ENCODE measurements around the gene ST3GAL3.

DNA sequence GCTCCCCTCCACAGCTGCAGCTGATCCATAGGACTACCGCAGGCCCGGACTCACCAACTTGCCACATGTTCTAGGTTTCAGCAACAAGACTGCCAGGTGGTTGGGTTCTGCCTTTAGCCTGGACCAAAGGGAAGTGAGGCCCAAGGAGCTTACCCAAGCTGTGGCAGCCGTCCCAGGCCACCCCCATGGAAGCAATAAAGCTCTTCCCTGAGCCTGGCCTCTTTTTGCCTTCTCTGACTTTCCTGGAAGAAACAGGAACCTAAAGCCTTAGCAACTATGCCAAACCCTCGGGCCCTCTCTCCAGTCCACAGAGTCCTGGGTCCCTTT is 223.6 kb downstream of the ST3GAL3 start:
- TF ChIP-seq SMC3 (IDR thresholded peaks at IDR 0.05; ENCODE audit: low read depth, low read length) (no peak), CTCF (IDR thresholded peaks at IDR 0.05) (no peak), TEAD4 (IDR thresholded peaks at IDR 0.05; ENCODE audit: borderline replicate concordance, insufficient read depth) (no peak)

All from SK-N-SH (cell line).